Neural cell (in vitro differentiated cells): Measurements from ENCODE around the gene GRIN3A. TPM values are rescaled to one million over a fixed set of nuclear protein-coding genes. Genes with fewer than 3 reads are reported as not detected.

Source experiments
- H2AFZ ChIP-seq: fragments of 200-600, 300-800 bp; sonication (generic), shearing (Covaris generic); 2 replicates; pipeline ENCODE4 v1.6.0; 2014; ENCODE audit warnings: low read depth, mild to moderate bottlenecking, antibody characterized with exemption, low read length, moderate library complexity
- H3F3A ChIP-seq: fragments of 200-600 bp; shearing (Covaris generic); 2 replicates; pipeline ENCODE4 v1.6.1; 2016; ENCODE audit warnings: mild to moderate bottlenecking, moderate library complexity, mixed read lengths, antibody characterized with exemption, low read length; ENCODE audit not compliant: insufficient read depth, poor library complexity, severe bottlenecking
- H3K27ac ChIP-seq: fragments of 200-600, 300-800 bp; sonication (generic), shearing (Covaris generic); 2 replicates; pipeline ENCODE4 v1.5.1; 2014; ENCODE audit warnings: mild to moderate bottlenecking, low read length, moderate library complexity
- H3K27me3 ChIP-seq: fragments of 300-800, 200-600 bp; sonication (generic), shearing (Covaris generic); 2 replicates; pipeline ENCODE4 v1.6.0; 2014; ENCODE audit warnings: mild to moderate bottlenecking, low read depth, low read length, moderate library complexity; ENCODE audit not compliant: insufficient read depth
- H3K36me3 ChIP-seq: fragments of 300-800, 200-600 bp; sonication (generic), shearing (Covaris generic); 2 replicates; pipeline ENCODE4 v1.5.1; 2014; ENCODE audit warnings: mild to moderate bottlenecking, antibody characterized with exemption, low read length, moderate library complexity; ENCODE audit not compliant: insufficient read depth
- H3K4me2 ChIP-seq: fragments of 300-800, 200-600 bp; sonication (generic), shearing (Covaris generic); 2 replicates; pipeline ENCODE4 v1.6.0; 2014; ENCODE audit warnings: mild to moderate bottlenecking, low read length
- H3K4me3 ChIP-seq: fragments of 300-800, 200-600 bp; sonication (generic), shearing (Covaris generic); 2 replicates; pipeline ENCODE4 v1.5.1; 2014; ENCODE audit warnings: mild to moderate bottlenecking, low read length, moderate library complexity
- H3K79me2 ChIP-seq: fragments of 200-600 bp; shearing (Covaris generic); replicated peaks from 2 replicates; pipeline ENCODE4 v1.6.0; 2014; ENCODE audit warnings: mild to moderate bottlenecking, low read length, moderate library complexity; ENCODE audit not compliant: insufficient read depth
- H3K9ac ChIP-seq: fragments of 300-800, 200-600 bp; sonication (generic), shearing (Covaris generic); 2 replicates; pipeline ENCODE4 v1.6.1; 2016; ENCODE audit warnings: mild to moderate bottlenecking, low read length, mixed read lengths
- H3K9me2 ChIP-seq: fragments of 200-600 bp; shearing (Covaris generic); 2 replicates; pipeline ENCODE4 v1.6.1; 2016; ENCODE audit warnings: mild to moderate bottlenecking, low read length, mixed read lengths; ENCODE audit not compliant: insufficient read depth
- H3K9me3 ChIP-seq: fragments of 200-600, 300-800 bp; sonication (generic), shearing (Covaris generic); 2 replicates; pipeline ENCODE4 v1.6.1; 2016; ENCODE audit warnings: mild to moderate bottlenecking, mixed run types, low read length, moderate library complexity, mixed read lengths
- H4K20me1 ChIP-seq: fragments of 200-600 bp; shearing (Covaris generic); 2 replicates; pipeline ENCODE4 v1.6.1; 2016; ENCODE audit warnings: mild to moderate bottlenecking, mixed run types; ENCODE audit not compliant: insufficient read depth
- EP300 ChIP-seq: fragments of 450-650 bp; conservative IDR thresholded peaks from 2 replicates; pipeline ENCODE4 v1.6.1; 2014; ENCODE audit warnings: antibody characterized with exemption, mild to moderate bottlenecking, moderate library complexity; ENCODE audit not compliant: poor library complexity, severe bottlenecking
- EZH2 ChIP-seq: fragments of 200-600, 300-800 bp; shearing (Covaris generic), sonication (generic); IDR thresholded peaks from 2 replicates; pipeline ENCODE4 v1.6.1; 2014; ENCODE audit warnings: antibody characterized with exemption, low read length, borderline replicate concordance, mild to moderate bottlenecking; ENCODE audit not compliant: insufficient read depth, poor library complexity, severe bottlenecking
- MXI1 ChIP-seq: fragments of 450-650 bp; conservative IDR thresholded peaks from 2 replicates; pipeline ENCODE4 v1.6.1; 2014; ENCODE audit warnings: antibody characterized with exemption, mild to moderate bottlenecking; ENCODE audit not compliant: poor library complexity, severe bottlenecking
- POLR2AphosphoS5 ChIP-seq: IDR thresholded peaks from 2 replicates; pipeline ENCODE4 v1.6.1; 2012
- RAD21 ChIP-seq: fragments of 450-650 bp; conservative IDR thresholded peaks from 2 replicates; pipeline ENCODE4 v1.6.1; 2014; ENCODE audit warnings: antibody characterized with exemption, mild to moderate bottlenecking, moderate library complexity
- SMC3 ChIP-seq: fragments of 450-650 bp; conservative IDR thresholded peaks from 2 replicates; pipeline ENCODE4 v1.6.1; 2014; ENCODE audit warnings: antibody characterized with exemption, mild to moderate bottlenecking, moderate library complexity; ENCODE audit not compliant: poor library complexity
- TAF1 ChIP-seq: IDR thresholded peaks from 2 replicates; pipeline ENCODE4 v1.6.1; 2012; ENCODE audit warnings: low read depth
- polyA plus RNA-seq: library from polyadenylated mRNA; depleted of rRNA; stranded (reverse); fragments of >200 nt; gene quantifications from 2 replicates; pipeline ENCODE4 v1.2.3, GENCODE V29; 2014
- TF ChIP-seq, protein P1 (sequence below): fragments of 450-650 bp; IDR thresholded peaks from 2 replicates; pipeline ENCODE4 v1.5.1; 2014; ENCODE audit warnings: antibody characterized with exemption, mild to moderate bottlenecking, moderate library complexity; ENCODE audit not compliant: poor library complexity, severe bottlenecking
- TF ChIP-seq, protein P2 (sequence below): IDR thresholded peaks from 2 replicates; pipeline ENCODE4 v1.6.1; 2012; ENCODE audit warnings: borderline replicate concordance

Gene GRIN3A
- polyA plus RNA-seq, 1 donor from 2014 or later, result 0.59 TPM

DNA sequence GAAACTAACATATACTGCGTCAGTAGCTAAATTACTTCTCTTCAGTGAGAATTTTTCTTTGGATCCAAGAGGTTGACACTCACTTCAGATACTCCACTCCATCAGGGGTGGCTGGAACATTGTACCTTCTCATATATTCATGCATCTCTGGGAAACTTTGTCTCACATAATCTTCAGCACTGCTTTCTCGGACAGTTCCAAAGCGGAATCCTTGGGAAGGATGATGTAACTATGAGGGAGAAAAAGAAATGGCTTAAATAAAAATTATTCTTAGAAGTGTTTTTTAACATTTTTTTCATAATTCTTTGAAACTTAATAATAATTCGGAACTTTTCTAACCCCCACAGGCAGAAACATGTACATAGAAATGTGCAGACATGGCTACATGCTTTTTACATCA lies 110.3 kb downstream of the GRIN3A start:
- Histone ChIP-seq H3K79me2 (no peaks in the 10 kb centered on the region), H3F3A (no peaks in the 10 kb centered on the region), H3K4me3 (no peak overlapping the region), H2AFZ (no peak overlapping the region), H3K9me2 (no peaks in the 10 kb centered on the region), H3K27ac (no peak overlapping the region), H3K9me3 (no peaks in the 10 kb centered on the region), H3K27me3 (no peaks in the 10 kb centered on the region), H3K9ac (no peak overlapping the region), H3K4me2 (no peak overlapping the region), H3K36me3 (no peaks in the 10 kb centered on the region), H4K20me1 (no peaks in the 10 kb centered on the region)
- no peak for TF ChIP-seq EZH2
- TF ChIP-seq, protein P1, sequence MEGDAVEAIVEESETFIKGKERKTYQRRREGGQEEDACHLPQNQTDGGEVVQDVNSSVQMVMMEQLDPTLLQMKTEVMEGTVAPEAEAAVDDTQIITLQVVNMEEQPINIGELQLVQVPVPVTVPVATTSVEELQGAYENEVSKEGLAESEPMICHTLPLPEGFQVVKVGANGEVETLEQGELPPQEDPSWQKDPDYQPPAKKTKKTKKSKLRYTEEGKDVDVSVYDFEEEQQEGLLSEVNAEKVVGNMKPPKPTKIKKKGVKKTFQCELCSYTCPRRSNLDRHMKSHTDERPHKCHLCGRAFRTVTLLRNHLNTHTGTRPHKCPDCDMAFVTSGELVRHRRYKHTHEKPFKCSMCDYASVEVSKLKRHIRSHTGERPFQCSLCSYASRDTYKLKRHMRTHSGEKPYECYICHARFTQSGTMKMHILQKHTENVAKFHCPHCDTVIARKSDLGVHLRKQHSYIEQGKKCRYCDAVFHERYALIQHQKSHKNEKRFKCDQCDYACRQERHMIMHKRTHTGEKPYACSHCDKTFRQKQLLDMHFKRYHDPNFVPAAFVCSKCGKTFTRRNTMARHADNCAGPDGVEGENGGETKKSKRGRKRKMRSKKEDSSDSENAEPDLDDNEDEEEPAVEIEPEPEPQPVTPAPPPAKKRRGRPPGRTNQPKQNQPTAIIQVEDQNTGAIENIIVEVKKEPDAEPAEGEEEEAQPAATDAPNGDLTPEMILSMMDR, result no peak
- TF ChIP-seq, protein P2, sequence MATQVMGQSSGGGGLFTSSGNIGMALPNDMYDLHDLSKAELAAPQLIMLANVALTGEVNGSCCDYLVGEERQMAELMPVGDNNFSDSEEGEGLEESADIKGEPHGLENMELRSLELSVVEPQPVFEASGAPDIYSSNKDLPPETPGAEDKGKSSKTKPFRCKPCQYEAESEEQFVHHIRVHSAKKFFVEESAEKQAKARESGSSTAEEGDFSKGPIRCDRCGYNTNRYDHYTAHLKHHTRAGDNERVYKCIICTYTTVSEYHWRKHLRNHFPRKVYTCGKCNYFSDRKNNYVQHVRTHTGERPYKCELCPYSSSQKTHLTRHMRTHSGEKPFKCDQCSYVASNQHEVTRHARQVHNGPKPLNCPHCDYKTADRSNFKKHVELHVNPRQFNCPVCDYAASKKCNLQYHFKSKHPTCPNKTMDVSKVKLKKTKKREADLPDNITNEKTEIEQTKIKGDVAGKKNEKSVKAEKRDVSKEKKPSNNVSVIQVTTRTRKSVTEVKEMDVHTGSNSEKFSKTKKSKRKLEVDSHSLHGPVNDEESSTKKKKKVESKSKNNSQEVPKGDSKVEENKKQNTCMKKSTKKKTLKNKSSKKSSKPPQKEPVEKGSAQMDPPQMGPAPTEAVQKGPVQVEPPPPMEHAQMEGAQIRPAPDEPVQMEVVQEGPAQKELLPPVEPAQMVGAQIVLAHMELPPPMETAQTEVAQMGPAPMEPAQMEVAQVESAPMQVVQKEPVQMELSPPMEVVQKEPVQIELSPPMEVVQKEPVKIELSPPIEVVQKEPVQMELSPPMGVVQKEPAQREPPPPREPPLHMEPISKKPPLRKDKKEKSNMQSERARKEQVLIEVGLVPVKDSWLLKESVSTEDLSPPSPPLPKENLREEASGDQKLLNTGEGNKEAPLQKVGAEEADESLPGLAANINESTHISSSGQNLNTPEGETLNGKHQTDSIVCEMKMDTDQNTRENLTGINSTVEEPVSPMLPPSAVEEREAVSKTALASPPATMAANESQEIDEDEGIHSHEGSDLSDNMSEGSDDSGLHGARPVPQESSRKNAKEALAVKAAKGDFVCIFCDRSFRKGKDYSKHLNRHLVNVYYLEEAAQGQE, result no peak
- no peak for TF ChIP-seq MXI1
- TF ChIP-seq EP300, result no peak
- TF ChIP-seq RAD21, result no peak
- TF ChIP-seq SMC3, result no peak
- TF ChIP-seq TAF1, result no peak
- no peak for TF ChIP-seq POLR2AphosphoS5

GRCh38 chr9:101626295-101626694 lies 112.2 kb downstream of the GRIN3A start:
- H3K79me2 ChIP-seq, result no peaks in the 10 kb centered on the region
- no peaks in the 10 kb centered on the region for H3F3A ChIP-seq
- no peaks in the 10 kb centered on the region for H4K20me1 ChIP-seq
- no peak overlapping the region for H3K4me3 ChIP-seq
- no peak overlapping the region for H3K4me2 ChIP-seq
- no peak overlapping the region for H3K27ac ChIP-seq
- no peak overlapping the region for H2AFZ ChIP-seq
- no peak overlapping the region for H3K9ac ChIP-seq
- H3K9me3 ChIP-seq, result no peaks in the 10 kb centered on the region
- no peaks in the 10 kb centered on the region for H3K27me3 ChIP-seq
- H3K9me2 ChIP-seq, result no peaks in the 10 kb centered on the region
- no peaks in the 10 kb centered on the region for H3K36me3 ChIP-seq
- TF ChIP-seq, protein P2, result no peak
- TF ChIP-seq, protein P1, result no peak
- TF ChIP-seq POLR2AphosphoS5, result no peak
- no peak for TF ChIP-seq MXI1
- TF ChIP-seq SMC3, result no peak
- no peak for TF ChIP-seq RAD21
- no peak for TF ChIP-seq EZH2
- no peak for TF ChIP-seq EP300
- no peak for TF ChIP-seq TAF1
